A673 (cell line): ENCODE measurements around the gene RIMKLA.

ENCODE experiments used
- EZH2 ChIP-seq: fragments of 200-600 bp; sonication (generic); IDR thresholded peaks from 2 replicates; pipeline ENCODE4 v1.6.1; 2017; ENCODE audit warnings: borderline replicate concordance, low read depth, mild to moderate bottlenecking, mixed read lengths, antibody characterized with exemption, low read length; ENCODE audit not compliant: poor library complexity, severe bottlenecking
- TF ChIP-seq, protein P1 (sequence below): fragments of 300-800, 200-600 bp; sonication (generic); conservative IDR thresholded peaks from 2 replicates; pipeline ENCODE4 v1.5.1; 2017; ENCODE audit warnings: low read depth, mild to moderate bottlenecking, antibody characterized with exemption, low read length, moderate library complexity, mixed read lengths

DNA sequence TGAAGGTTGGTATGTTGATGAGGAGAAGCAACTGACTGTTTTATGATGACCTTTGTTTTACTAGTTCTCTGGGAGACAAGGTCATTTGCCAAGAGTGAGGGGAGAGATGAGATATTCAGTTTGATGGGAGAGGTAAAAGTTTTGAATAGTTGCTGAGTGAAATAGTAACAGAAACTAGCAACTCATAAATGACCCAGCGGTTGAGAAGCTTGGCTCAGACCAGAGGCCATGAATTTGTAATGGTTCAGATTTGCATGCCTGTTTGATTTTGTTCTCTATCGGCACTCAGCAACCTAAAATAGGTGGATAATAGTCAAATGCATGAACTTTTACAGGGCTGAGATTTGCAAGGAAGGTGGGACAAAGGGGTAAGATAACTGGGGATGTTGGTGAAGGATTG, 89.1 kb downstream of the RIMKLA start:
- TF ChIP-seq, protein P1, sequence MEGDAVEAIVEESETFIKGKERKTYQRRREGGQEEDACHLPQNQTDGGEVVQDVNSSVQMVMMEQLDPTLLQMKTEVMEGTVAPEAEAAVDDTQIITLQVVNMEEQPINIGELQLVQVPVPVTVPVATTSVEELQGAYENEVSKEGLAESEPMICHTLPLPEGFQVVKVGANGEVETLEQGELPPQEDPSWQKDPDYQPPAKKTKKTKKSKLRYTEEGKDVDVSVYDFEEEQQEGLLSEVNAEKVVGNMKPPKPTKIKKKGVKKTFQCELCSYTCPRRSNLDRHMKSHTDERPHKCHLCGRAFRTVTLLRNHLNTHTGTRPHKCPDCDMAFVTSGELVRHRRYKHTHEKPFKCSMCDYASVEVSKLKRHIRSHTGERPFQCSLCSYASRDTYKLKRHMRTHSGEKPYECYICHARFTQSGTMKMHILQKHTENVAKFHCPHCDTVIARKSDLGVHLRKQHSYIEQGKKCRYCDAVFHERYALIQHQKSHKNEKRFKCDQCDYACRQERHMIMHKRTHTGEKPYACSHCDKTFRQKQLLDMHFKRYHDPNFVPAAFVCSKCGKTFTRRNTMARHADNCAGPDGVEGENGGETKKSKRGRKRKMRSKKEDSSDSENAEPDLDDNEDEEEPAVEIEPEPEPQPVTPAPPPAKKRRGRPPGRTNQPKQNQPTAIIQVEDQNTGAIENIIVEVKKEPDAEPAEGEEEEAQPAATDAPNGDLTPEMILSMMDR, result no peak
- TF ChIP-seq EZH2, result no peak
